HepG2 (cell line): ENCODE measurements around the gene CTNNBL1. TPM values are rescaled to one million over a fixed set of nuclear protein-coding genes. Genes with fewer than 3 reads are reported as not detected.

Experiments used
- ARHGAP35 ChIP-seq: sonication (generic); formaldehyde crosslinking; IDR thresholded peaks from 2 replicates; pipeline ENCODE4 v1.9.0; 2022; ENCODE audit warnings: mild to moderate bottlenecking, inconsistent platforms, moderate library complexity, missing genetic modification reagents, borderline replicate concordance
- ELF4 ChIP-seq: sonication (generic); formaldehyde crosslinking; IDR thresholded peaks from 2 replicates; pipeline ENCODE4 v1.5.0; 2020; ENCODE audit warnings: missing genetic modification reagents, mild to moderate bottlenecking, moderate library complexity, borderline replicate concordance
- FOXA3 ChIP-seq: IDR thresholded peaks from 2 replicates; pipeline ENCODE4 v1.6.1; 2016; ENCODE audit warnings: missing genetic modification reagents, missing compliant biosample characterization
- HIVEP1 ChIP-seq: sonication (generic); formaldehyde crosslinking; IDR thresholded peaks from 2 replicates; pipeline ENCODE4 v1.4.0; 2020; ENCODE audit warnings: mild to moderate bottlenecking, missing genetic modification reagents
- MBNL3 ChIP-seq: fragments of 250-450 bp; sonication (Bioruptor Pico); conservative IDR thresholded peaks from 2 replicates; pipeline ENCODE4 v1.8.0; 2022; ENCODE audit warnings: mild to moderate bottlenecking, inconsistent platforms
- NBN ChIP-seq: fragments of 450-650 bp; conservative IDR thresholded peaks from 2 replicates; pipeline ENCODE4 v1.6.1; 2017
- NR3C1 ChIP-seq: sonication (generic); formaldehyde crosslinking; IDR thresholded peaks from 2 replicates; pipeline ENCODE4 v1.4.0; 2020; ENCODE audit warnings: missing genetic modification reagents
- SCMH1 ChIP-seq: sonication (generic); formaldehyde crosslinking; IDR thresholded peaks from 2 replicates; pipeline ENCODE4 v1.9.0; 2021; ENCODE audit warnings: missing genetic modification reagents, mild to moderate bottlenecking, borderline replicate concordance
- SMARCC2 ChIP-seq: fragments of 450-650 bp; IDR thresholded peaks from 2 replicates; pipeline ENCODE4 v1.6.1; 2017; ENCODE audit warnings: antibody characterized with exemption, mild to moderate bottlenecking
- SOX13 ChIP-seq, 3 experiments: fragments of 450-650 bp in 1 of 3; sonication (generic) in 1 of 3; formaldehyde crosslinking in 1 of 3; IDR thresholded peaks in 2 of 3; conservative IDR thresholded peaks in 1 of 3; 2 replicates each; pipeline versions ENCODE4 v1.5.0 to v1.6.1; 2016 to 2020; ENCODE audit warnings: antibody characterized with exemption in 1 of 3, mild to moderate bottlenecking in 1 of 3, missing compliant biosample characterization in 1 of 3, missing genetic modification reagents in 1 of 3, moderate library complexity in 1 of 3
- TOPORS ChIP-seq: sonication (generic); formaldehyde crosslinking; IDR thresholded peaks from 2 replicates; pipeline ENCODE4 v1.8.0; 2023; ENCODE audit warnings: mild to moderate bottlenecking, missing genetic modification reagents
- XRCC5 ChIP-seq: fragments of 200-400 bp; formaldehyde crosslinking; optimal IDR thresholded peaks from 2 replicates; pipeline ENCODE3; 2017; ENCODE audit warnings: mild to moderate bottlenecking, low read length
- ZKSCAN1 ChIP-seq: fragments of 150-350 bp; IDR thresholded peaks from 2 replicates; pipeline ENCODE4 v1.6.1; 2014; ENCODE audit warnings: low read length
- ZNF138 ChIP-seq: sonication (generic); formaldehyde crosslinking; IDR thresholded peaks from 2 replicates; pipeline ENCODE4 v1.5.0; 2020; ENCODE audit warnings: mild to moderate bottlenecking, low read depth, missing genetic modification reagents
- ZNF205 ChIP-seq: IDR thresholded peaks from 2 replicates; pipeline ENCODE4 v1.6.1; 2018; ENCODE audit warnings: missing biosample characterization, missing genetic modification reagents
- ZNF431 ChIP-seq: sonication (generic); formaldehyde crosslinking; IDR thresholded peaks from 2 replicates; pipeline ENCODE4 v1.9.0; 2022; ENCODE audit warnings: missing genetic modification reagents, low read depth, mild to moderate bottlenecking, borderline replicate concordance
- ZNF776 ChIP-seq: sonication (generic); formaldehyde crosslinking; IDR thresholded peaks from 2 replicates; pipeline ENCODE4 v1.4.0; 2020; ENCODE audit warnings: mild to moderate bottlenecking, missing genetic modification reagents
- ZNF883 ChIP-seq: sonication (generic); formaldehyde crosslinking; IDR thresholded peaks from 2 replicates; pipeline ENCODE4 v1.5.1; 2020; ENCODE audit warnings: mild to moderate bottlenecking, missing genetic modification reagents; ENCODE audit errors: not compliant biosample characterization
- polyA plus RNA-seq, 8 experiments: library from polyadenylated mRNA; depleted of rRNA in 3 of 8; stranded (reverse) in 7 of 8; unstranded in 1 of 8; fragments of >200 nt; fragmentation: Illumina TruSeq in 4 of 8; extraction: Trizol in 4 of 8; gene quantifications; 2 replicates each; pipeline versions ENCODE4 v1.2.1 to v1.2.3, GENCODE V29; 2011 to 2016; ENCODE audit warnings: low read depth in 4 of 8, missing spikeins in 1 of 8, mixed read lengths in 1 of 8; ENCODE audit not compliant: insufficient read depth in 1 of 8
- total RNA-seq, 5 experiments: library from RNA; depleted of rRNA; stranded (reverse); fragments of >200 nt; fragmentation: Illumina TruSeq; extraction: Trizol; gene quantifications; 2 replicates each; pipeline ENCODE4 v1.2.3, GENCODE V29; 2016; ENCODE audit warnings: low read depth in 1 of 5
- TF ChIP-seq, protein P1 (sequence below): sonication (generic); formaldehyde crosslinking; IDR thresholded peaks from 2 replicates; pipeline ENCODE4 v1.8.1; 2023; ENCODE audit warnings: missing genetic modification reagents, mild to moderate bottlenecking, borderline replicate concordance
- TF ChIP-seq, protein P2 (sequence below): sonication (generic); formaldehyde crosslinking; IDR thresholded peaks from 2 replicates; pipeline ENCODE4 v1.4.0; 2020; ENCODE audit warnings: mild to moderate bottlenecking, missing genetic modification reagents
- TF ChIP-seq, protein P3 (sequence below): sonication (generic); formaldehyde crosslinking; conservative IDR thresholded peaks from 2 replicates; pipeline ENCODE4 v1.4.0; 2020; ENCODE audit warnings: missing genetic modification reagents
- TF ChIP-seq, protein P4 (sequence below): sonication (generic); formaldehyde crosslinking; IDR thresholded peaks from 2 replicates; pipeline ENCODE4 v1.5.0; 2020; ENCODE audit warnings: missing genetic modification reagents
- TF ChIP-seq, protein P5 (sequence below): IDR thresholded peaks from 2 replicates; pipeline ENCODE4 v1.6.1; 2016; ENCODE audit warnings: mild to moderate bottlenecking

Gene CTNNBL1
- total and polyA plus RNA-seq, 2 of the 13 experiments (the other 11 are each of a cell fraction or from before 2014, with no cell fraction given): 49.3 to 94.6 TPM

DNA sequence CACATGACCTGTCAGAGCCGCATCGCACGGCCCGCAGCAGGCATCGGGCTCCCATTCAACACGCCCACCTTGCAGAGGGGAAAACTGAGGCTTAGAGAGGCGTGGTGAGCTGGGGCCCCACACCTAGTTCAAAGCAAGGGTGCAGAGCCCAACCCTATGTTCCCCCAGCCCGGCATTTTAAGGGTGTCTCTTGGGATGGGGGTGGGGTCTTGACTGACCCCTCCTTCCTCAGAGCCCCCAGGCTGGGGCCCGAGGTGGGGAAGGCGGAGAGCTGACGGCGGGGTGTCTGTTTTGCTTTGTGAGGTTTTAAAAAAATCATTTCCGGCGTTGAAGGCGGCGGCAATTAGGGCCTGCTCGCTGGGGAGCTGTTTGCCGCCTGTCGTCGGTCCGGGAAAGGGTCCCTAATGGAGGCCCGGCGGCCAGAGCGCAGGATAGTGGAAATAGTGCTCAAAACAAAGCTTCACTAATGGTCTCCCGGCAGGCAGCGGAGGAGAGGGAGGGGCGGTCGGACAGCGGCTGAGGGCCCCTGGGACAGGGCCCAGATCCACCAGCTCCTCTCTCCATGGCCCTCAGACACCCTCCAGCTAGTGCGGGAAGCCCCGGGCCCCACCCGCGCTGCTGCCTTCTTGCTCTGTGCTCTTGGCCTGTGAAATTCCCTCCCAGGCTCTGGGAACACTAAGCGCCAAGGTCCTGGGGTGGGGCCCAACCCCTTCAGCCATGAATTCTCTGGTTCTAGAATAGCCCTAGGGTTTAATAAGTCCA, 221.0 kb downstream of the CTNNBL1 start (continued):
- TF ChIP-seq SMARCC2 (no peak), NBN (no peak), TOPORS (CRISPR knock-in tag) (no peak; the same call in 1 of the 2 replicates), XRCC5 (peak; percentile 36), ZNF138 (no peak), ARHGAP35 (CRISPR knock-in tag) (no peak; the same call in 1 of the 2 replicates), SOX13 (IDR thresholded peaks at IDR 0.05) (no peak), SOX13 (CRISPR knock-in tag; conservative IDR thresholded peaks at IDR 0.05 in 1 of 2, IDR thresholded peaks at IDR 0.05 in 1 of 2) (no peak), NR3C1 (no peak), SCMH1 (no peak), ELF4 (CRISPR knock-in tag) (no peak), HIVEP1 (CRISPR knock-in tag) (no peak), FOXA3 (CRISPR knock-in tag) (no peak), ZNF431 (CRISPR knock-in tag) (no peak), ZNF776 (CRISPR knock-in tag) (peak; percentile 22; the same call in 1 of the 2 replicates), ZNF205 (CRISPR knock-in tag) (0 out of 2 replicates have a peak, but pooled peaks have one; percentile 26), MBNL3 (CRISPR knock-in tag) (no peak), ZKSCAN1 (no peak), ZNF883 (CRISPR knock-in tag) (no peak)
- TF ChIP-seq, protein P1, sequence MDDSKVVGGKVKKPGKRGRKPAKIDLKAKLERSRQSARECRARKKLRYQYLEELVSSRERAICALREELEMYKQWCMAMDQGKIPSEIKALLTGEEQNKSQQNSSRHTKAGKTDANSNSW (CRISPR knock-in tag): no peak
- TF ChIP-seq, protein P2, sequence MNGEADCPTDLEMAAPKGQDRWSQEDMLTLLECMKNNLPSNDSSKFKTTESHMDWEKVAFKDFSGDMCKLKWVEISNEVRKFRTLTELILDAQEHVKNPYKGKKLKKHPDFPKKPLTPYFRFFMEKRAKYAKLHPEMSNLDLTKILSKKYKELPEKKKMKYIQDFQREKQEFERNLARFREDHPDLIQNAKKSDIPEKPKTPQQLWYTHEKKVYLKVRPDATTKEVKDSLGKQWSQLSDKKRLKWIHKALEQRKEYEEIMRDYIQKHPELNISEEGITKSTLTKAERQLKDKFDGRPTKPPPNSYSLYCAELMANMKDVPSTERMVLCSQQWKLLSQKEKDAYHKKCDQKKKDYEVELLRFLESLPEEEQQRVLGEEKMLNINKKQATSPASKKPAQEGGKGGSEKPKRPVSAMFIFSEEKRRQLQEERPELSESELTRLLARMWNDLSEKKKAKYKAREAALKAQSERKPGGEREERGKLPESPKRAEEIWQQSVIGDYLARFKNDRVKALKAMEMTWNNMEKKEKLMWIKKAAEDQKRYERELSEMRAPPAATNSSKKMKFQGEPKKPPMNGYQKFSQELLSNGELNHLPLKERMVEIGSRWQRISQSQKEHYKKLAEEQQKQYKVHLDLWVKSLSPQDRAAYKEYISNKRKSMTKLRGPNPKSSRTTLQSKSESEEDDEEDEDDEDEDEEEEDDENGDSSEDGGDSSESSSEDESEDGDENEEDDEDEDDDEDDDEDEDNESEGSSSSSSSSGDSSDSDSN: peak; percentile 64
- TF ChIP-seq, protein P3, sequence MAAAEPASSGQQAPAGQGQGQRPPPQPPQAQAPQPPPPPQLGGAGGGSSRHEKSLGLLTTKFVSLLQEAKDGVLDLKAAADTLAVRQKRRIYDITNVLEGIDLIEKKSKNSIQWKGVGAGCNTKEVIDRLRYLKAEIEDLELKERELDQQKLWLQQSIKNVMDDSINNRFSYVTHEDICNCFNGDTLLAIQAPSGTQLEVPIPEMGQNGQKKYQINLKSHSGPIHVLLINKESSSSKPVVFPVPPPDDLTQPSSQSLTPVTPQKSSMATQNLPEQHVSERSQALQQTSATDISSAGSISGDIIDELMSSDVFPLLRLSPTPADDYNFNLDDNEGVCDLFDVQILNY (CRISPR knock-in tag): 0 out of 2 replicates have a peak, but pooled peaks have one; percentile 14
- TF ChIP-seq, protein P4, sequence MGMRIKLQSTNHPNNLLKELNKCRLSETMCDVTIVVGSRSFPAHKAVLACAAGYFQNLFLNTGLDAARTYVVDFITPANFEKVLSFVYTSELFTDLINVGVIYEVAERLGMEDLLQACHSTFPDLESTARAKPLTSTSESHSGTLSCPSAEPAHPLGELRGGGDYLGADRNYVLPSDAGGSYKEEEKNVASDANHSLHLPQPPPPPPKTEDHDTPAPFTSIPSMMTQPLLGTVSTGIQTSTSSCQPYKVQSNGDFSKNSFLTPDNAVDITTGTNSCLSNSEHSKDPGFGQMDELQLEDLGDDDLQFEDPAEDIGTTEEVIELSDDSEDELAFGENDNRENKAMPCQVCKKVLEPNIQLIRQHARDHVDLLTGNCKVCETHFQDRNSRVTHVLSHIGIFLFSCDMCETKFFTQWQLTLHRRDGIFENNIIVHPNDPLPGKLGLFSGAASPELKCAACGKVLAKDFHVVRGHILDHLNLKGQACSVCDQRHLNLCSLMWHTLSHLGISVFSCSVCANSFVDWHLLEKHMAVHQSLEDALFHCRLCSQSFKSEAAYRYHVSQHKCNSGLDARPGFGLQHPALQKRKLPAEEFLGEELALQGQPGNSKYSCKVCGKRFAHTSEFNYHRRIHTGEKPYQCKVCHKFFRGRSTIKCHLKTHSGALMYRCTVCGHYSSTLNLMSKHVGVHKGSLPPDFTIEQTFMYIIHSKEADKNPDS (CRISPR knock-in tag): no peak
- TF ChIP-seq, protein P5, sequence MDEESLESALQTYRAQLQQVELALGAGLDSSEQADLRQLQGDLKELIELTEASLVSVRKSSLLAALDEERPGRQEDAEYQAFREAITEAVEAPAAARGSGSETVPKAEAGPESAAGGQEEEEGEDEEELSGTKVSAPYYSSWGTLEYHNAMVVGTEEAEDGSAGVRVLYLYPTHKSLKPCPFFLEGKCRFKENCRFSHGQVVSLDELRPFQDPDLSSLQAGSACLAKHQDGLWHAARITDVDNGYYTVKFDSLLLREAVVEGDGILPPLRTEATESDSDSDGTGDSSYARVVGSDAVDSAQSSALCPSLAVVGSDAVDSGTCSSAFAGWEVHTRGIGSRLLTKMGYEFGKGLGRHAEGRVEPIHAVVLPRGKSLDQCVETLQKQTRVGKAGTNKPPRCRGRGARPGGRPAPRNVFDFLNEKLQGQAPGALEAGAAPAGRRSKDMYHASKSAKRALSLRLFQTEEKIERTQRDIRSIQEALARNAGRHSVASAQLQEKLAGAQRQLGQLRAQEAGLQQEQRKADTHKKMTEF (CRISPR knock-in tag): no peak
